Kidney capillary endothelial cell (primary cell): ENCODE results near the gene THSD7B.

Source experiments
- DNase-seq: peaks from one replicate; pipeline ENCODE4 v3.0.0-alpha.2; 2018; ENCODE audit warnings: low spot score

THSD7B gene

DNA sequence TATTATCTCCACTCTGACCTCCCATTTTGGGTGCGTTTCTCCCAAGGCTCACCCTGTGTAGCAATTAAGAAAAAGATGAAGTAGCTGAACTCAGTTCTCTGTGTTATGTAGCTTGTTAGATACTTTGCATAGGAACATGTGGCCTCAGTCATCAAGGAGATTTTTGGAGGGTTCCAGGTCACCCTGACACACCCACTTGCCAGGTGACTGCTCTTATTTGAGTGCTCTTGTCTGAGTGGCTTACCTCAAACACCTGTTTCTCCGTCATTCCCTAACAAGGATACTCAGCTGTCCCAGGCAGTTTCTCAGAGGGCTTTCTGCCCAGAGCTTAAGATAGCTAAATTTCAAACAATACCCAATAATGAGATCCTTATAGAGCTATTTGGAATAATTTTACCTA lies 621.7 kb downstream of the THSD7B start:
- no peak for DNase-seq

DNA sequence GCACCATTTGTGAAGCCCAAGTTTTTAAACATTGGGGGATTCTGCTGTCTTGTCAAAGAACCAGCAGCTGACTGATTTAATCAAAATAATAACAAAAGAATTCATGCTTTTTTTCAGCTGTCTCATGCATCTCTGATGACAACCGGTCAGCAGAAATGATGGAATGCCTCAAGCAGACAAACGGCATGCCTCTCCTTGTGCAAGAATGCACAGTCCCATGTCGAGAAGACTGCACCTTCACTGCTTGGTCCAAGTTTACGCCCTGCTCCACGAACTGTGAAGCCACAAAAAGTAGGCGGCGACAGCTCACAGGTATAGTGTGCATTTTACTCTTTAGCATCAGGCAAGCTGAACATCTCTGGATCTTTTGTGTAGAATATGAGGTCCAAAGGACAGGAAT lies 640.2 kb downstream of the THSD7B start:
- DNase-seq, result no peak

DNA sequence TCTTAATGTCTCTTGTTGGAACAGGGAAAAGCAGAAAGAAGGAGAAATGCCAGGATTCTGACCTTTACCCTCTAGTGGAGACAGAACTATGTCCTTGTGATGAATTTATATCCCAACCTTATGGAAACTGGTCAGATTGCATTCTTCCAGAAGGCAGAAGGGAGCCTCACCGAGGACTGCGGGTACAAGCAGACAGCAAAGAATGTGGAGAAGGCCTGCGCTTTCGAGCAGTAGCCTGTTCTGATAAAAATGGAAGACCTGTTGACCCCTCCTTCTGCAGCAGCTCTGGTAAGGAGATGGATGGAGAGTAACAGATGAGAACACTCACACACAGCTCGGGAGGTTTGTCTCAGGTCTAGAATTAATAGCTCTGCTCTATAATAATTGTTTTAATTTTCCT lies 646.2 kb downstream of the THSD7B start:
- no peak for DNase-seq

DNA sequence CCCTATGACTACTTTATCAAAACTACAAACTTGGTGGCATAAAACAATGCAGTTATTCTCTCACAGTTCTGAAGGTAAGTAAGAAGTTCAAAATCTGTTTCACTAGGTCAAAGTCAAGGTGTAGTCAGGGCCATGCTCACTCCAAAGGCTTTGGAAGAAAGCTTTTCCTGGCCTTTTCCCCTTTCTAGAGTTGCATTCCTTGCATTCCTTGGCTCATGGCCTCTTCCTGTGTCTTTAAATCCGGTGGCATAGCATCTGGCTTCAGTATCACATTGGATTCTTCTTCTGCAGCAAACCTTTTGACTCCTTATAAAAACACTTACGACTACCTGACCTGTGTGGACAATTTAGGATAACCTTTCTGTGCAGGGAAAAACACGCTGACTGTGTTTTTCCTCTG lies 655.4 kb downstream of the THSD7B start:
- DNase-seq, result no peak

DNA sequence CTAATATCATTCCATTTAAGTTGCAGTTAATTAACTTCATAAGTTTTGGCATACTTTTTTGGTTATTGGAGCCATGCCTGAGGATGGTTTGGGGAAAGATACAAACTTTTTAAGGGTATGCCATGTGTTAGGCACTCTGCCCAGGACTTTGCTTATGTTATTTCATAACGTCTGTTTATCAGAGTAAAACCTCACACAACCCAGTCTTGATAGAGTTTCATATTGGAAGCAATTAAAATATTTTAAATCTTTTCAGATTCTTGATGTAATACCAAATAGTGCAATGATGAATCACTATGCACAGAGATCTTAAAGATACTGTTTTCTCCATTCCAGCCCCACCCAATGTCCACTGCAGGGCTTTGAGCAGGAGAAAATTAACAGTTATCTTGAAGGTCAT lies 669.8 kb downstream of the THSD7B start:
- DNase-seq, result no peak

DNA sequence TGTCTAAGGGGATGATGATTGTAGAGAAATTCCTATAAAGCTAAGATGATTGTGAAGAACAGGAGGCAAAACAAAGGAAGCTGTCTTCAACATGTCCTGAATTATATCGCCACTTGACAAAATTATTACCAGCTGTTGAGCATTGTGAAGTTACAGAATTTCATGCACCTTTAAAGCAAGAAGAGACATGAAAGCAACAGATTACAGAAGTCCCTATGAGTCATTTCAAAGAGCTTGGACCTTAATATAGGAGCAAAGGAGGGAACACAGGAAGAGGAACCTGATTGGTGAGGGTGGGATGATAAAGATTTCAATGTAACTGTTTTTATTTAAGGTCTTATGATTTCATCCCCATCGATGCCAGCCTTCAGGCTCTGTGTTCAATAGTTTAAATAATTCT lies 672.0 kb downstream of the THSD7B start:
- DNase-seq, result no peak

DNA sequence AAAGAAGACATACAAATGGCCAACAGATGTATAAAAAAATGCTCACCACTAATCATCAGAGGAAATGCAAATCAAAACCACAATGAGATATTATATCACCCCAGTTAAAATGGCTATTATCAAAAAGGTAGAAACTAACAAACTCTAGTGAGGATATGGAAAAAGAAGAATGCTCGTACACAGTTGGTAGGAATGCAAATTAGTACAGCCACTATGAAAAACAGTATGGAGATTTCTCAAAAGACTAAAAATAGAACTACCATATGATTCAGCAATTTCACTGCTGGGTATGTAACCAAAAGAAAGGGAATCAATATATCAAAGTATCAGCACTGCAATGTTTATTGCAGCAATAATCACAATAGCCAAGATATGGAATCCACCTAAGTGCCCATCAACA lies 679.6 kb downstream of the THSD7B start:
- DNase-seq, result no peak

DNA sequence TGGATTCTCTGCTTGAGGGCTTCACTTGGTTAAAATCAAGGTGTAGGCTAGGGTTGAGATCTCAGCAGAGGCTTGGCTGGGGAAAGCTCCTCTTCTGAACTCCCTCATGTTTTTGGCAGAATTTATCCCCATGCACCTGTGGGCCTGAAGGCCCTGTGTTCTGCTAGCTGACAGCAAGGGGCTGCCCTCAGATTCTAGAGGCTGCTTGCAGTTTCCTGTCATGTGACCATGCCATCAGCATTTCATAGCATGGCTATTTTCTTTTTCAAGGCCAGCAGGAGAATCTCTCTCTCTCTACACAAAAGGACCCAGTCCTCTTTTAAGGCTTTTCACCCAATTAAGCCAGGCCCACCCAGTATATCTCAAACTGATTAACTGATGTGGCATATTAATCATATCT lies 684.1 kb downstream of the THSD7B start:
- no peak for DNase-seq

DNA sequence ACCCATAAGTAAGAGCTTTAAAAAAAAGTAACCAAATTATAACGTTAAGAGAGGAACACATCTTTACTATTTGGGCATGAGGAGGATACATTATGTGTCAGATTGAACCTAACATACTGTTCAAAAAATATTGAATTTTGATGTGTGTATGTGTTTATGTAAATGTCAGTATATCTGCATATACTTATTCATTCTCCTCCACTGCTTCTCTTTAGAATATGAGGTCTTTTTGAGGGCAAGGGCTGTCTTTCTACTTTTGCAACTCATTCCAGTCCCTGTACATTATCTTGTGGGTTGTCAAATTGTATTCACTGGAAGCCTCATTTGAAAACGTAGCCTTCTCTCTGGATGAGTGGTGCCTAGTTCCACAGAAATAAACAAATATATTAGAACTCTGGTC lies 689.5 kb downstream of the THSD7B start:
- no peak for DNase-seq

DNA sequence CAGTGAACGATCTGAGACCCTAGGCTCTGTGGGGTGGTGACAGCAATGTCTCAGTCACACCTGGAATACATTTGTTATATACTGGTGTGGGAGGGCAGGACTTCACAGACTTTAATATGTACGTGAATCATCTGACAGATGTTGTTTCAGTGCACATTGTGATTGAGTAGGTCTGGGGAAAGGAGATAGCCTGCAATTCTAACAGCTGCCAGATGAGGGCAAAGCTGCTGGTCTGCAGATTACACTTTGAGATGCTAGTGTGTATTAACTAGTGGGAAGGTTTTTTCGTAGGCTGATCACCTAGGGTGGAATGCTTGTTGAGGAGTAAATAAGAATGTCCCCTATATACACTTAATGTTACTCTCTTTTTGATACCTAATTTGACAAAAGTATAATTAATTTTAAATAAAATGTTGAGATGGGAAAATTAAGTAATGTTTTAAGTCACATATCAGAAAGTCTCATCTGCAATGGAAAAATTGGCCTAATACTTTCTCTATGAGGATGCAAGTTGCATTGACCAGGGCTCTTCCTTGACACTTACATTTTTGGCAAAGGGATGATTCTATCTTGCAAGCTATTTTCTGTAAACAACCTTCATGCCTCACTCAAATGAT lies 702.0 kb downstream of the THSD7B start:
- peak; percentile 0 for DNase-seq

DNA sequence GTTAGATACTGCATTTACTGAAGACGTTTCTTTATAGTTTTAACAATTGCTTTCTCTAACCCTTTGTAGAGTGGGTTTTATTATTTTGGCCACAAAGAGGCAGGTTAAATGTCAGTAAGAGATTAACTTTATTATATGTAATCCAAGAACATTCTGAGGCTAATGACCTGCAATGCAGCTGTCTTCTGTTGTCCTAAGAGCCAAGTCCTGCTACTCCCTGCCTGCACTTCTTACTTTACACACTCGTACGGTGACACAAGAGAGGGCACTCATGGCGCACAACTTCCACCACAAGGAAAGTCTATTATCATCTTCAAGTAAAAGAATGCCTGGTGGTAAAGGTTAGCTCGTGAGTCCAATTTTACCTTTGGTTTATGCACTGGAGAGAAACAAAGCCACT lies 727.9 kb downstream of the THSD7B start:
- no peak for DNase-seq

DNA sequence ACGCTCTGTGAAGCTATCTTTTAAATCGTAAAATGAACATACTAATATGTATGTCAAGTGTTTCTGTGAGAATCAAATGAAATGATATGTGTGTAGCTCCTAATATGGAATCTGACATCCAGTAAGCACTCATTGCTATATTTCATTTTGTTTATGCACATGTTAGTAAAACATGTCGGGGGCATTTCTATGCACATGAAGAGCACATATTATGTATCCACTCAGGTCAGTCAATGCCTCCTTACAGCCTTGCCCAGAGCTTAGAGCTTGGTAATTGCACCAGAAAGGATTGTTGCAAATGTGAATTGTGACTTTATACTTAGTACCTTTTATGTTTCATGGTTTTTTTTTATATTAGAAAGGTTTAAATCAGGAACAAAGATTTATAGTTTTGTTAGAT lies 735.3 kb downstream of the THSD7B start:
- no peak for DNase-seq

DNA sequence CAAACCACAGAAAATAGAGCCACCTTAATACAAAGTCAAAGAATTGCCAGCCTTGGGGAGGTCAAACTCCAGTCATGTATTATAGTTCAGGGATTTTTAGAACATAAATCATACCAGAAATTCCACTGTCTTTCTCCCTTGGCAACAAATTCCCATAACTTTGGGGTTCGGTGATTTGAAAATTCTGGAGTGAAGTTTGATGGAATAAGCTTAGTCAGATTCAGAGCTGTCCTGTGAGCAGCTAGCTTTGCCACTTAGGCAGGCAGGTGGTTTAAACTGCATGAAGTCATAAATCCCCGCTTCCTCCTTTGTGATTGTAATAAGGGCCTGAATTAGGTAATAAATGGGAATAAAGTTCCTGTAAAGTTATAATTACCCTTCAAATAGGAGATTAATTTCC lies 741.9 kb downstream of the THSD7B start:
- no peak for DNase-seq

DNA sequence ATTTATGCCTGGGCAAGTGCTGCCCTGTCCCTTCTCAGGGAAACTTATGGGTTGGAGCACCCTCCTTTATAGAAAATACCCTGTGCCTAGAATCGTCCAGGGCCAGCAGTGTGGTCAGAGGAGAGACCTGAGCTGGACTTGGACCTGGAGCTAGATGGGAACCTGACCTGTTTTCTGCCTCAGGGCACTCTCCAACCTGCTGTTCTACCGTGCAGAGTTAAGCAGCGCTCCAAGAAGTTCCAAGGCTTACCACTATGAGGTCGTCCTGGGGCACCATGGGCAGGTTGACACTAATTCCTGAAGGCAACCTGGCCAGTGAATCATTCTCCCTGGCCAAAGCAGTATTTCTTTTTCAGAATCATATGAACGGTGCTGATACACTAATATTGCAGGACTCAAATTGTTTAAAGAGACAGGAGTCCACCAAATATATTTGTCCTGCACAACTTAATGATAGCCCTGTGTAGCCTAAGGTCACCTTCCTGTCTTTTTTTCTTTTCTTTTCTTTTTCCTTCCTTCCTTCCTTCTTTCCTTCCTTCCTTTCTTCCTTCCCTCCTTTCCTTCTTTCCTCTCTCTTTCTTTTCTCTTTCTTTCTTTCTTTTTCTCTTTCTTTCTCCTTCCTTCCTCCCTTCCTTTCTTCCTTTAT lies 743.5 kb downstream of the THSD7B start:
- no peak for DNase-seq

DNA sequence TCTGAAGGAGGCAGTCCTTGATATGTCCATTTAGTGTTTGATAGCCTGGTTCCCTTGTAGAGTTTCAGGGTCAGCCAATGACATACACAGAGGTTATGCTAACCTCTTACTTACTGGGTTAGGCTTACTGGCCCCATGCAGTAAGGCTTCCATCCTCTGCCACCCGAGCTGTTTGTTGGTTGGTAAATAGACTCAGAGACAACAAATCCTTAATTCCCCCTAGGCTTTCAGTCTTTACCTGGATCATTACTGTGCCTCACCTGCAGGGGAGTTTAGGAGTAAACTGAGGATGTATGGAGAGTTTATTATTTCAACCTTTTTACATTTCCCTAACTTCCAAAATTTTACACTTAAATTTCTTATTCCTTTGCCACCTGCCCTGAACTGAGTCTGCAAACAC lies 746.2 kb downstream of the THSD7B start:
- DNase-seq, result no peak

DNA sequence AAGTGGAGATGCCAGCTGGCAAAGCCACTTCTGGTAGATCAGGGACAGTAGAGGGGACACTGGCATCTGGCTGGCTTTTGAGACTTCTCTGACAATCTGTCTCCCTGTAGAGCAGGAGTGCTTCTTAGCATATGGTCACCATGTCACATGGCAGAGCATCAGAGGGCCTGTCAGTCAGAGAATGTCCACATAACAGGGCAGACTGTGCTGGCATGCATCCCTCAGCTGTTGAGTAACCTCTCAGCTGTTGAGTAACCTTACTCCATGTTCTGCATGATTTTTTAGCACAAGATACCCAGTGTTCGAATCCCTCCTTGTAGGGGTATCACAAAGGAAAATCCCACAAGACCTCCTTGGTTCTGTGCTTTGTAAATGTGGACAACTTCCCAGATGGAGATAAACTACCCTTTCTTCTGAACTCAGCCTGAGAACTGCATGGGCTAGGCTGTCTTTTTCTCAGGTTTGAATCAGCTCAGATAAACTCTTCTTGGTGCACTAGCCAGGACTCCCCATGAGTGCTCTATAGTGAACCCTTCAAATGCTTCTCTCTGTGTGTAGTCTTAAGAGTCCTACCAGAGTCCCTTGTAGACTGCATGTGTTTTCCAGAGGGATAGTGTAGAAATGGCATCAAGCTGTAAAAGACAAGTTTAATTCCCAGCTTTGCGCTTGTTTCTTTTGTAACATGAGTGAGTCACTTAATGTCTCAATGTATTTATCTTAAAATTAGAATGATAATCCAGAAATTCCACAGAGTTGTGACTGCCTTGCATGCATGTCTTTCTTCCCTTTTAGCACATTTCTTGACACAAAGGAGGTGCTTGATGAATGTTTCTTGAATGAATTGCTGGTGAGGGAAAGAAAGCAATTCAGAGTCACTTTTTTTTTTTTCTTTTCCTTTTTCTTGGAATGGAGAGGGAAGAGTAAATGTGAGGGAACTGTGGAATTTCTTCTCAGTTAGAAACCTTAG lies 756.6 kb downstream of the THSD7B start:
- DNase-seq, result no peak

DNA sequence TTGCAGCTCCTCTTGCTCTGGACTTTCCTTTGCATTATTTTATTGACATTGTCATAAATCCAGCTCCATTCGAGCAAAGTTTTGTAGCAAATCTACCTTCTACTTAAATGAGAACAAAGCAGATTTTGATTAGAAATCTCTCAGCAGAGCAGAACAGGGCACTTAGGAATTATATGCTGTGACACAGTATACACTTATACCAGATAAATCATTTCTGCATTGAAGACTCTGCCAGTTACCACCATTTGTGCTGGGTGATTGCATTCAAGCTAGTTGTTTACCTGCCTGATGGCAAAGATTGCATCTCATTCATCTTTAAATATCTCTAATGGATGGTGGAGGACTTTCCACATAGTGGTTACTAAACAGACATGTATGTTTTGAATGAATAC lies 757.3 kb downstream of the THSD7B start:
- no peak for DNase-seq

DNA sequence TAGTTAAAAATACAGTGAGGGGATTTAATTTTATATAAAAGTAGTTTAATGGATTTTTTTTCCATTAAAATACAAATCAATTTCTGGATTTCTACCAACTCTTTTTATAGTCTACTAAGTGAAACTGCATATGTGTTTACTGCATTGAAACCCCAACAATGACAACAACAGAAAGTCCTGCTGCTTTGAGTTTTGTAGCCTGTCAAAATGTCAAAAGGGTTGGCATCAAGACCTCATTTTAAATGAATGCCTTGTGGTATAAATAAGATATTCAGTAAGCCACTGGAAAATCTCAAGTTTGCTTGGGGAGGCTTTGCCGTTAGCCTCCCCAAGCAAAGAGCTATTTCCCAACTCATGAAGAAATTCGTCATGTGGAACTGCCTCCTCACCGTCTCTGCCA lies 758.6 kb downstream of the THSD7B start:
- no peak for DNase-seq

DNA sequence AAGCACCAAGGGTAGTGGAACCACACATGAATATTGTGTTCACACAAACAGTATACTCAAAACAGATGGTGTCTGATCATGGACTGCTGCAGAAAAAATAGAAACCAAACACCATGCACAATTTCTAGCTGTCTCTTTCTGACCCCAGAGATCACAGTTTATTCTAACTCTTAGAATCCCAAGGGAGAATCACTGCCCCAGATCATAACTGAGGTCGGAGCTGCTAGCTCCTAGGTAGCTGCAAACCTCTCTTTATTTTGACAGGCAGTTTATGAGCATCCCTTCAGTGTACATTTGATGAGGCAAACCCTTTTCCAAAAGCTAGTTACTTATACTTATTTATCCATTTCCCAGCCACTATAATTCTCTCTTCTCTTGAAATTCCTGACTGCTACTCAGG lies 759.8 kb downstream of the THSD7B start:
- no peak for DNase-seq

DNA sequence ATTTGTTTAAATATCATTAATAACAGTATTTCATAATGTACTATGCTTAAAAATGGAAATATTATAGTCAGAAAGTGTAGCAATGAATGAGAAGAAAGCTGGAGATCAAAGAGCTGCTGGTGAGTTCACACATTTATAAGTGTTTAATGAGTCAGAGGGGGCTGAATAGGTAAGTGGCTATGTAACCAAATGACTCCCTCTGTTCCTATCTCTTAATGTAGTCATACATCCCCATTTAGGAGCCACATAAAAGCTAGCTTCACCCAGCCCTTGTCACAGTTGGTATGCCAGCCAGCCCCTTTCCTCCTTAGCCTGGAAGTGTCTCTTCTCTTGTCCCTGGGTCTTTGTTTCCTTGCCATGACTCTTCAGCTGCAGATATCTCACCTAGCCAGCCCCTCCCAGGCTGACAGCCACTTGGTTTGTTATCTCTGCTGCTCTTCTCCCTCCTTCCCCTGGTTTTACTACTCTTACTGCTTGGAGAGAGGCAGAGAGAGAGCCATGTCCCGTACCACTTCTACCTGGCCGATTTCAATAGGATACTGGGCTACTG lies 760.4 kb downstream of the THSD7B start:
- DNase-seq, result no peak

DNA sequence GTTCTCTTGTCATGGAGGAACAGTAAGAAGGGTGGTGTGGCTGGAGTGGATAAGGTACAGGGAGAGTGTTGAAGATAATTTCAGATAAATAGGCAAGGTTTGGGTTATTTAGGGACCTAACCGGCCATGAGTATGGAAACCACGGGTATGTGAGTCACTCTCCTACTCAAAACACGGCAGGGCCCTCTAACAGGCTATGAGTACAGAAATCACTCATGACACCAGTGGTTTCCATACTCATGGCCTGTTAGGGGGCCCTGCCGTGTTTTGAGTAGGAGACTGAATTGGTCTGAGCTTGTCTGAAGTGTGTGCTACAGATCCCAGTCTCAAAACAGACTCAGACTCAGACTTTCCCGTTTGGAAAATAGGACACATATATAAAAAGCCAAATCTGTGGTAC lies 770.6 kb downstream of the THSD7B start:
- DNase-seq, result no peak

DNA sequence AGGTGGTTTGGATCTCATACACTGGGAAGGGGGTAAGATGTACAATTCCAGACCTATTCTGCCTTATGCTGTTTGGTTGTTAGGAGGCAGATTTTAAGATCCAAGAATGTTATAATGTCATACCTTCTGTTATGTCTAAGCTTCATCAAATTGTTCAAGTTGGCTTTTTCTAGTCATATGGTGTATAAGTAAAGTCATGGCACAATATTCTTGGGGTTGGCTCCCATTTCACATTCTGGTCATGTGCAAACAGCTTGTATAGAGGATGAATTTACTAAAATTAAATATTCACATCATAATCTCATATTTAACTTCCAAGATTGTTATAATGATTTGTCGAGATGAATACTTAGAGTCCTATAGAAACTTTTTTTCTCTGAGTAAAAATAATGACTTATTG lies 774.0 kb downstream of the THSD7B start:
- no peak for DNase-seq

DNA sequence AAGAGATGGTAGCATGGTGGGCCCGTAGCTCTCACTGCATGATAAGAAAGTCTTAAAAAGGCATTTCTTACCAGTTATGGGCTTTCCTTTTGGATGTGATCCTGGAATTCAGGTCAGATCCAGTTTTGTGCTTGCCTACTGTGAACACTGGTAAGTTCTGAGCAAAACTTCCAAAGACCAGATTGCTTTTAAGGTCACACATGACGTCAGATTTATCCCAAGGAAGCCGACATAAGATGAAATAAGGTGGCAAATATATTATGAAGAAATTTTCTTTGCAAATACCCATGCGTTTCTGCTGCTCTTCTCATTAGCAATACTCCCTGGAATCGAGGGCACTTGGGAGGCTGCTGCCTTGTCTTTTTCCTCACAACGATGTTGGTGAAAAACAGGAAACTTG lies 782.5 kb downstream of the THSD7B start:
- no peak for DNase-seq
